Measurements from ENCODE around the gene TNIK. TPM values are rescaled to one million over a fixed set of nuclear protein-coding genes. Genes with fewer than 3 reads are reported as not detected.

The TNIK gene
- total RNA-seq, 1 donor from 2014 or later = 39.9 TPM

GRCh38 chr3:171327441-171328174, 132.6 kb downstream of the TNIK start:
- H3K4me3 Mint-ChIP-seq (ENCODE audit: low read depth) = no peak overlapping the region
- H3K4me1 Mint-ChIP-seq (ENCODE audit: low read depth) = peaks cover 47% of the 10 kb centered on the region
- H3K27me3 Mint-ChIP-seq (ENCODE audit: low read depth) = no peaks in the 10 kb centered on the region
- peaks cover 17% of the 10 kb centered on the region for H3K36me3 Mint-ChIP-seq (ENCODE audit: low read depth)
- DNase-seq (ENCODE audit: low spot score) = no peak
- intact Hi-C loops (cut with micrococcal nuclease) = no loop called here
- no peak overlapping the region for H3K27ac Mint-ChIP-seq
- H3K9me3 Mint-ChIP-seq = no peaks in the 10 kb centered on the region

- Mint-ChIP-seq H3K36me3 (ENCODE audit: low read depth) (peaks cover 17% of the 10 kb centered on the region), H3K27ac (no peak overlapping the region), H3K4me1 (ENCODE audit: low read depth) (peaks cover 49% of the 10 kb centered on the region), H3K4me3 (ENCODE audit: low read depth) (no peak overlapping the region), H3K9me3 (no peaks in the 10 kb centered on the region), H3K27me3 (ENCODE audit: low read depth) (no peaks in the 10 kb centered on the region)
- DNase-seq (ENCODE audit: low spot score) = no peak
- intact Hi-C loops (cut with micrococcal nuclease) = no loop called here
Measured at GRCh38 chr3:171326717-171327440, 133.3 kb downstream of the TNIK start.

GRCh38 chr3:171323938-171324536, 136.2 kb downstream of the TNIK start:
- Mint-ChIP-seq H3K4me1 (ENCODE audit: low read depth) (peaks cover 41% of the 10 kb centered on the region), H3K4me3 (ENCODE audit: low read depth) (no peak overlapping the region), H3K36me3 (ENCODE audit: low read depth) (peaks cover 21% of the 10 kb centered on the region), H3K27ac (no peak overlapping the region), H3K27me3 (ENCODE audit: low read depth) (no peaks in the 10 kb centered on the region), H3K9me3 (no peaks in the 10 kb centered on the region)
- intact Hi-C loops (cut with micrococcal nuclease) = no loop called here
- no peak for DNase-seq (ENCODE audit: low spot score)

GRCh38 chr3:171321559-171322360, 138.4 kb downstream of the TNIK start:
- Mint-ChIP-seq H3K36me3 (ENCODE audit: low read depth) (peaks cover 11% of the 10 kb centered on the region), H3K27me3 (ENCODE audit: low read depth) (no peaks in the 10 kb centered on the region), H3K9me3 (no peaks in the 10 kb centered on the region), H3K27ac (no peak overlapping the region), H3K4me3 (ENCODE audit: low read depth) (no peak overlapping the region), H3K4me1 (ENCODE audit: low read depth) (peaks cover 20% of the 10 kb centered on the region)
- intact Hi-C loops (cut with micrococcal nuclease) = no loop called here
- no peak for DNase-seq (ENCODE audit: low spot score)

- H3K9me3 Mint-ChIP-seq = no peaks in the 10 kb centered on the region
- no peak overlapping the region for H3K4me3 Mint-ChIP-seq (ENCODE audit: low read depth)
- DNase-seq (ENCODE audit: low spot score) = no peak
- H3K27ac Mint-ChIP-seq = no peak overlapping the region
- H3K36me3 Mint-ChIP-seq (ENCODE audit: low read depth) = peaks cover 16% of the 10 kb centered on the region
- intact Hi-C loops (cut with micrococcal nuclease) = no loop called here
- no peaks in the 10 kb centered on the region for H3K27me3 Mint-ChIP-seq (ENCODE audit: low read depth)
- peaks cover 22% of the 10 kb centered on the region for H3K4me1 Mint-ChIP-seq (ENCODE audit: low read depth)
Measured at GRCh38 chr3:171320750-171321558, 139.3 kb downstream of the TNIK start.

GRCh38 chr3:171317171-171317570, 143.0 kb downstream of the TNIK start:
- Mint-ChIP-seq H3K27ac (no peak overlapping the region), H3K4me3 (ENCODE audit: low read depth) (no peak overlapping the region), H3K27me3 (ENCODE audit: low read depth) (no peaks in the 10 kb centered on the region), H3K9me3 (no peaks in the 10 kb centered on the region), H3K36me3 (ENCODE audit: low read depth) (peaks cover 22% of the 10 kb centered on the region), H3K4me1 (ENCODE audit: low read depth) (peaks cover 24% of the 10 kb centered on the region)
- DNase-seq (ENCODE audit: low spot score) = no peak
- intact Hi-C loops (cut with micrococcal nuclease) = no loop called here

GRCh38 chr3:171315919-171316318, 144.3 kb downstream of the TNIK start:
- no peak for DNase-seq (ENCODE audit: low spot score)
- no peaks in the 10 kb centered on the region for H3K27me3 Mint-ChIP-seq (ENCODE audit: low read depth)
- H3K9me3 Mint-ChIP-seq = no peaks in the 10 kb centered on the region
- H3K27ac Mint-ChIP-seq = no peak overlapping the region
- peaks cover 28% of the 10 kb centered on the region for H3K4me1 Mint-ChIP-seq (ENCODE audit: low read depth)
- intact Hi-C loops (cut with micrococcal nuclease) = no loop called here
- peaks cover 18% of the 10 kb centered on the region for H3K36me3 Mint-ChIP-seq (ENCODE audit: low read depth)
- no peak overlapping the region for H3K4me3 Mint-ChIP-seq (ENCODE audit: low read depth)

GRCh38 chr3:171315101-171315500, 145.1 kb downstream of the TNIK start:
- H3K4me1 Mint-ChIP-seq (ENCODE audit: low read depth) = peaks cover 35% of the 10 kb centered on the region
- no peak for DNase-seq (ENCODE audit: low spot score)
- H3K27me3 Mint-ChIP-seq (ENCODE audit: low read depth) = no peaks in the 10 kb centered on the region
- no peaks in the 10 kb centered on the region for H3K9me3 Mint-ChIP-seq
- no peak overlapping the region for H3K4me3 Mint-ChIP-seq (ENCODE audit: low read depth)
- intact Hi-C loops (cut with micrococcal nuclease) = no loop called here
- no peak overlapping the region for H3K27ac Mint-ChIP-seq
- peaks cover 18% of the 10 kb centered on the region for H3K36me3 Mint-ChIP-seq (ENCODE audit: low read depth)

GRCh38 chr3:171314341-171314740, 145.9 kb downstream of the TNIK start:
- Mint-ChIP-seq H3K27ac (no peak overlapping the region), H3K9me3 (no peaks in the 10 kb centered on the region), H3K27me3 (ENCODE audit: low read depth) (no peaks in the 10 kb centered on the region), H3K36me3 (ENCODE audit: low read depth) (peaks cover 18% of the 10 kb centered on the region), H3K4me1 (ENCODE audit: low read depth) (peaks cover 38% of the 10 kb centered on the region), H3K4me3 (ENCODE audit: low read depth) (no peak overlapping the region)
- intact Hi-C loops (cut with micrococcal nuclease) = no loop called here
- DNase-seq (ENCODE audit: low spot score) = no peak

- Mint-ChIP-seq H3K4me1 (ENCODE audit: low read depth) (peaks cover 38% of the 10 kb centered on the region), H3K36me3 (ENCODE audit: low read depth) (peaks cover 19% of the 10 kb centered on the region), H3K4me3 (ENCODE audit: low read depth) (no peak overlapping the region), H3K27me3 (ENCODE audit: low read depth) (no peaks in the 10 kb centered on the region), H3K9me3 (no peaks in the 10 kb centered on the region), H3K27ac (no peak overlapping the region)
- DNase-seq (ENCODE audit: low spot score) = no peak
- intact Hi-C loops (cut with micrococcal nuclease) = no loop called here
Measured at GRCh38 chr3:171313702-171314101, 146.5 kb downstream of the TNIK start.

GRCh38 chr3:171312741-171313140, 147.5 kb downstream of the TNIK start:
- H3K27me3 Mint-ChIP-seq (ENCODE audit: low read depth) = no peaks in the 10 kb centered on the region
- H3K27ac Mint-ChIP-seq = no peak overlapping the region
- H3K4me3 Mint-ChIP-seq (ENCODE audit: low read depth) = no peak overlapping the region
- peaks cover 9% of the 10 kb centered on the region for H3K9me3 Mint-ChIP-seq
- H3K4me1 Mint-ChIP-seq (ENCODE audit: low read depth) = peaks cover 42% of the 10 kb centered on the region
- peaks cover 28% of the 10 kb centered on the region for H3K36me3 Mint-ChIP-seq (ENCODE audit: low read depth)
- intact Hi-C loops (cut with micrococcal nuclease) = no loop called here
- no peak for DNase-seq (ENCODE audit: low spot score)

GRCh38 chr3:171311784-171312183, 148.4 kb downstream of the TNIK start:
- intact Hi-C loops (cut with micrococcal nuclease) = no loop called here
- Mint-ChIP-seq H3K27me3 (ENCODE audit: low read depth) (no peaks in the 10 kb centered on the region), H3K4me1 (ENCODE audit: low read depth) (peaks cover 42% of the 10 kb centered on the region), H3K36me3 (ENCODE audit: low read depth) (peaks cover 28% of the 10 kb centered on the region), H3K9me3 (peaks cover 9% of the 10 kb centered on the region), H3K27ac (no peak overlapping the region), H3K4me3 (ENCODE audit: low read depth) (no peak overlapping the region)
- no peak for DNase-seq (ENCODE audit: low spot score)
